ENCODE data around the gene MME. TPM values are rescaled to one million over a fixed set of nuclear protein-coding genes. Genes with fewer than 3 reads are reported as not detected.

MME gene
- total and polyA plus RNA-seq, 10 of the 15 experiments (the other 5 are each of a cell fraction or from before 2014, with no cell fraction given): under 0.01 to 0.23 (median 0.09) TPM; not detected in 3

- ChIA-PET RAD21 (ENCODE audit: unreplicated experiment) (no interaction called here), POLR2A (no interaction called here), SMC1A (ENCODE audit: uncharacterized antibody, unreplicated experiment) (no interaction called here), CTCF (no interaction called here)
- BruUV-seq (replicated peaks): no TSS peak
- no peak overlapping the region for H2AFZ ChIP-seq (ENCODE audit: control insufficient read depth, low read depth, low read length)
- no peak overlapping the region for H3K9ac ChIP-seq (ENCODE audit: control insufficient read depth, insufficient read depth, low read length)
- no peak overlapping the region for H3K27ac ChIP-seq (ENCODE audit: control insufficient read depth, insufficient read depth)
- ATAC-seq: no peak
- H3K9me3 ChIP-seq (replicated peaks; ENCODE audit: control insufficient read depth, insufficient read depth, low read length): no peaks in the 10 kb centered on the region
- 0% methylated on average over 4 of the region's 4 CpGs for WGBS (ENCODE audit: insufficient coverage, insufficient replicate concordance, low lambda C conversion rate, missing lambda C conversion rate)
- H3K4me1 ChIP-seq (ENCODE audit: control insufficient read depth, insufficient read depth, low read length): no peaks in the 10 kb centered on the region
- no peaks in the 10 kb centered on the region for H3K36me3 ChIP-seq (ENCODE audit: control insufficient read depth in 2 of 2, insufficient read depth in 2 of 2, low read length in 1 of 2)
- no peak for TF ChIP-seq TCF7 (IDR thresholded peaks at IDR 0.05; ENCODE audit: borderline replicate concordance)
- TF ChIP-seq CEBPZ (IDR thresholded peaks at IDR 0.05; ENCODE audit: low read depth, low read length): no peak
- TF ChIP-seq SP1 (IDR thresholded peaks at IDR 0.05; ENCODE audit: low read depth, low read length): no peak
- TF ChIP-seq PAX8 (IDR thresholded peaks at IDR 0.05): no peak
- in situ Hi-C loops (cut with MboI) (no loop called here), intact Hi-C loops (cut with micrococcal nuclease; ENCODE audit: unreplicated experiment) (no loop called here)
- DNase-seq (ENCODE audit: low read depth, low spot score): no peak
- no peaks in the 10 kb centered on the region for H4K20me1 ChIP-seq (ENCODE audit: control insufficient read depth, insufficient read depth)
- no peak overlapping the region for H3K4me3 ChIP-seq
- no peaks in the 10 kb centered on the region for H3K79me2 ChIP-seq (ENCODE audit: control insufficient read depth, insufficient read depth, low read length)
- no peaks in the 10 kb centered on the region for H3K27me3 ChIP-seq (replicated peaks in 1 of 2; ENCODE audit: control insufficient read depth in 2 of 2, insufficient read depth in 2 of 2, low read length in 1 of 2)
- no peak overlapping the region for H3K4me2 ChIP-seq (ENCODE audit: control insufficient read depth, insufficient read depth)
- no peak for FAIRE-seq
Measured at GRCh38 chr3:155208183-155208800, 128.2 kb downstream of the MME start.

- POLR2A ChIA-PET: no interaction called here
Measured at GRCh38 chr3:155210736-155211135, 130.6 kb downstream of the MME start.

More at GRCh38 chr3:155210736-155211135, 130.6 kb downstream of the MME start:
- Histone ChIP-seq H3K4me3 (no peak overlapping the region), H3K9ac (ENCODE audit: control insufficient read depth, insufficient read depth, low read length) (no peak overlapping the region), H3K27ac (ENCODE audit: control insufficient read depth, insufficient read depth) (no peak overlapping the region), H3K4me2 (ENCODE audit: control insufficient read depth, insufficient read depth) (no peak overlapping the region), H2AFZ (ENCODE audit: control insufficient read depth, low read depth, low read length) (no peak overlapping the region), H3K79me2 (ENCODE audit: control insufficient read depth, insufficient read depth, low read length) (no peaks in the 10 kb centered on the region), H3K9me3 (replicated peaks; ENCODE audit: control insufficient read depth, insufficient read depth, low read length) (no peaks in the 10 kb centered on the region), H3K4me1 (ENCODE audit: control insufficient read depth, insufficient read depth, low read length) (no peaks in the 10 kb centered on the region), H4K20me1 (ENCODE audit: control insufficient read depth, insufficient read depth) (no peaks in the 10 kb centered on the region), H3K36me3 (ENCODE audit: control insufficient read depth in 2 of 2, insufficient read depth in 2 of 2, low read length in 1 of 2) (no peaks in the 10 kb centered on the region), H3K27me3 (replicated peaks in 1 of 2; ENCODE audit: control insufficient read depth in 2 of 2, insufficient read depth in 2 of 2, low read length in 1 of 2) (no peaks in the 10 kb centered on the region)
- ChIA-PET CTCF (no interaction called here), SMC1A (ENCODE audit: uncharacterized antibody, unreplicated experiment) (no interaction called here), RAD21 (ENCODE audit: unreplicated experiment) (no interaction called here)
- ATAC-seq (no peak), DNase-seq (ENCODE audit: low read depth, low spot score) (no peak), FAIRE-seq (no peak)
- intact Hi-C loops (cut with micrococcal nuclease; ENCODE audit: unreplicated experiment) (no loop called here), in situ Hi-C loops (cut with MboI) (no loop called here)
- no TSS peak for BruUV-seq (replicated peaks)
- WGBS (ENCODE audit: insufficient coverage, insufficient replicate concordance, low lambda C conversion rate, missing lambda C conversion rate): 17% methylated on average over 2 of the region's 2 CpGs
- TF ChIP-seq ZNF622 (IDR thresholded peaks at IDR 0.05): no peak

All from GM12878 (cell line).